ENCODE results near the gene FIGNL2.

The FIGNL2 gene

DNA sequence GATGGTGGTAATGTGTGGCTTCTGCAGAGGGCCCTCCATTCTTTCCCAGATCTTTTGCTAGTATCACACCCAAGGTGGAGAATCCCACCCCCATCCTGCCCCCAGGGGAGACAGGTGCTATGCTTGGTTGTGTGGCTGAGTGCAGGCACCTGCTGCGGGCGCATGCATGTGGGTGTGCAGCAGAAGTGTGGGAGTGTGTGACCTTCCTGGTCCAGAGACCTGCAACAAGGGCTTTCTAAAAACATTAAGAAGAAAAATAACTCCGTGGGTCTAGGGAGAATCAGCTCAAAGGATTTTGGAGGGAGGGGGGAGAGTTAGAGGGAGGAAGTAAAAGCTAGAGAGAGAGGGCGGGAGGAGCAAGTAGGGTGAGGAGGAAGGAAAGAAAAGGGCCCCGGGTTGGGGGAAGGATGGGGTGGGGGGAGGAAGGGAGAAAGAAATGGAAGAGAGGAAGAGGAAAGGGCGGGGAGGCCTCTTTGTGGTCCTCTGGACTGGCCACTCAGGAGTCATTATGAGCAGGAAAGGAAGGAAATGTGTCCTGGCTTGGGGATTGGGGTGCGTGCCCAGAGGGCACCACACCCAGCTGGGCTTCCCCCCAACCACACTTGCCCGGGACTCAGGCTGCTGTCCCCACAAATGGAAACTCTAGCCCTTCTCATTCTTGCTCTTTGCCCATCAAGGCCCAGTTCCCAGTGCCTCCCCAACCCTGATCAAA lies 3.1 kb upstream of the FIGNL2 start:
- no peak for DNase-seq

DNA sequence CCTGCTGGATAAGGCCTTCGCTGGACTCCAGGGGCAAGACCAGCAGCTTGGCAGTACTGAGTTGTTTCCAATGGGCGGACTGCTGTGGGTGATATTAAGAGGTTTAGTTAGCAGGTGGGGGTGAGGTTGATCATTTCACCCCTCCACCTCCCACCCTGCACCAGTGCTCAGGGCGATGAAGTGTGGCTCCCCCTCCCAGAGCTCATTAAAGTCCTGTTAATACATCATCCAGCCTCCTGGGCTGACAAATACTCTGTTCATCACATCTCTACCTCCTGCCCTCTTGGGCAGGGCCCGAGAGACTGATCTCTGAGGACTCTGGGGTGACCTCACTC lies 2.4 kb upstream of the FIGNL2 start:
- no peak for DNase-seq

DNA sequence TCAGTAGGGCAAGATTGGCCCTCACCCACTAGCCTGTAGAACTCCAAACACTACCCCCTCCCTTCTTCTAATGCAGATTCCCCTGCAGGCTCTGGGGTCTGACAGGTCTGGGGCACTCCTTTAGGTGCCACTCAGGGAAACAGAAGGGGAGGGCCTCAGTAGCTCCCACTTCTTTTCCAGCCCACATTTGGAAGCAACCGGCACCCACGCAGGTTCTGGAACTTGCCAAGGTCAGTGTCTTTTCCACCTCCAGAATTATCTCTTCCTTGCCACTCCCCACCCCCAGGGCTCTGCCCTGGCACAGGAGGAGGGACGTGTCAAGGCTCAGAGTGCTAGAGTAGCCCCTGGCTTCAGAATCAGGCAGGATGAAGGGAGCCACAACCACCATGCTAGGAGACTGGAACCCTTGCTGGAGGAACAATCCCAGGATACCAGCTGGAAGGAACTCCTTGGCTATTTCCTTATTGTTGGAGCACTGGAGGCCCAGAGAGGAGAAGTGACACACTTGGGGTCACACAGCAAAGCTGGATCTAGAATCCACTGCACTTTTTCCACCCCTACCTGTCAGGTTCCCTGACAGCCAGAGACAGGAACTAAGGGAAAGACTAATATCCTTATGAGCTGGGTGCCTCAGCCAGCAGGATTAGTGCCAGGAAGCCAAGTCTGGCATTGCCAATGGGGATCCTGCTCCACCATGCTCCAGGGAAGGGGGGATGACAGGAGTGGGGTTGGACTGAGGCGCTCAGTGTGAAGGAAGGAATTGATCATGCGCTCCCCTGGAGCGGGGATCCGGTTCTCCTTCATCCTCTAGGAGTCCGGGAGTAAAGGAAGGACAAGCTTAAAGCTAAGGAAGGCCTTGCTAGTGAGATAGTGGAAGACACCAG lies 1.8 kb upstream of the FIGNL2 start:
- no peak for DNase-seq

DNA sequence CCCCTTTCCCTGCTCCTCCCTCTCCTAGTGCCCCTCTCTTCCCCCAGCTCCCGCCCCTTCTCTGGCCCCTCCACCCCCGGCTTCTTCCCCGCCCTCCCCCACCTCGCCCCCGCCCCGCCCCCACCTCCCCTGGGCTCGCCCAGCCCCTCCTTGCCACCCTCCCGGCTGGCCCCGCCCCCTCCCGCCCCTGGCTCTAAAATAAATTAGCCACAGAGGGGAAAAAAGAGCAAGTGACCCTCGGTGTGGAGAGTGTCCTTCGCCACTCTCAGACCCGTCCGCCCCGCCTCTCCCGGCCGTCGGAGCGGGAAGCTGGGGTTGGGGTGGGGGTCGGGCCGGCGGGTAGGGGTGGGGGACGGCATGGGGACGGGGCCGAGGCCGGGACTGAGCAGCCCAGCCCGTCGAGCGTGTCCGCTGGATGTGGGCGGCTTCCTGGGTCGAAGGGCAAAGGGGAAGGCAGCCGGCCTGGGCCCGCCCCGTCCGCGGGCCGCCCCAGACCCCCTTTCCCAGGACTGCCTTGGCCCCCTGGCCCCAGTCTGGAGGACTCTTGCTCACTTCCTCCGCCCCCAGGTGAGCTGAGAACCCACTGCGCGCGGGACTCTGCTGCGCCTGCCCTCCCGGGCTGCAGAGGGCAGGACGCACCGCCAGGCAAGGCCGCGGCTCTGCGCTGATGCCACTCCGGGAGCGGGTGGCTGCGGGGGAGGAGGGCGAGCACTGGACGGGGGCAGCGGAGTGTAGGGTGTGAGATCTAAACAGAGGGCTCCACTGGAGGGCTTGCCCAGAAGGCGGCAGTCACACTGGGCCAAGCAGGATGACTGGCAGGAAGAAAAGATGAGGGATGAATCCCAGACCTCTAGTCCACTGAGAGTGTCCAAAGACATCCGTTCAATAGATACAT lies 570 bp upstream of the FIGNL2 start:
- no peak for DNase-seq

DNA sequence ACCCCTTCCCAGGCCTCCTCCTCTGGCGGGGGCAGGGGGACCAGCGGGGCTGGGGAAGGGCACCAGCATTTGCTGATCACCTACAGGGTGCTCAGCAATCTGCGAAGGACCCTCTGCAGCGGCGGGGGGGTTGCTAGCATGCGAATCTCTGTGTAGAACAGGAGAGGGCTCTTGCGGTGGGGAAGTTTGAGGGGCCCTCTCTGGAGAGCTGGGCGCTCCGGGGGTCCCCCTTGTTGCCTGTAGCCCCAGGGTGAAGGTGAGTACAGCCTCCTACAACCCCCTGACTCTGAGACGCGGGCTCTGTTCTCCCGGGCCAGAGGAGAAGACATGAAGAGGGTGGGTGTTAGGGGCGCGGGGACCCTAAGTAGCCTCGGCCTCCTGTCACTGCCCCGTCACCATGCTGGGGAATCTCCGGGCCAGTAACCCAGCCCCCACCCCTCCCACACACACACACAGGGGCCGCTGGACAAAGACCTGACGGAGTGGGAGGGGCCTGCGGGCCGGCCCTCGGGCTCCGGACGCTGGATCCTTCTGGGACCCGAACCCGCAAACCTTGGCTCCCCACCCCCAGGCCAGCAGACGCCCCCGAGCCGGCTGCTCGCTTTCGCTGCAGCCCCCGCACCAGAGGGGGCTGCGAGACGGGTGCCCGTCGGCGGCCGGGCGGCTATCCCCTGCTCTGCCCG lies 734 bp downstream of the FIGNL2 start:
- no peak for DNase-seq

DNA sequence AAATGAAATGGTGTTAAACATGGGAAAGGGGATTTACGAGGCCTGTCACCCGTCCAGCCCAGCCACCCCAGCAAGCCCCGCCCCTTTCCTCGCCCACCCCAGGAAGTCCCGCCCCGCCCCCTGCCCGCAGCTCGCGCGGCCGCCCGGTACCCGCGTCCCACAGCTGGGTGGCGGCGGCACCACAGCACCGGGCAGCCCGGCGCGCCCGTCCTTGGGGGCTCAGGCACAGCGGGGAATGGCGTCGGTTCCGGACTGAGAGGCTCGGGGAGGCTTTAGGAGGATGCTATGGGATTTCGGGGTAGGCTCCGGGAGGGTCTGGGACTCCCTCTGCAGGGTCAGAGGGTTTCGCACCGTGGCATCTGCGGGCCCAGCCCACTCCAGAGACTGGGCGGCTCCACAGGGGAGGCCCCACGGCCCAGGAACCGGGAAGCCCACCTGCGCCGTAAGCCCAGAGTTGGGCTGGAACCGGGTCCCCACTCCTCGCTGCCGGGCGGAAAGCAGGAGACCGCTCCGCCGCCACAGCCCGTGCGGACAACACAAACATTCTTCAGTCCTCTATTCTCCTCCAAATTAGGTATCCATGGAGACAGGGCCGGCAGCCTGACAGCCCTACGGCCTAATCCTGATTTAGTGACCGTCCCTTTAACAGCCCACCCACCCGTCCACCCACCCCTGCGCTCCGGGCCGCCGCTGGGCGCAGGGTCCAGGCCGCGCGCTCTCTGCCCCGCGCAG lies 1.4 kb downstream of the FIGNL2 start:
- DNase-seq = no peak

DNA sequence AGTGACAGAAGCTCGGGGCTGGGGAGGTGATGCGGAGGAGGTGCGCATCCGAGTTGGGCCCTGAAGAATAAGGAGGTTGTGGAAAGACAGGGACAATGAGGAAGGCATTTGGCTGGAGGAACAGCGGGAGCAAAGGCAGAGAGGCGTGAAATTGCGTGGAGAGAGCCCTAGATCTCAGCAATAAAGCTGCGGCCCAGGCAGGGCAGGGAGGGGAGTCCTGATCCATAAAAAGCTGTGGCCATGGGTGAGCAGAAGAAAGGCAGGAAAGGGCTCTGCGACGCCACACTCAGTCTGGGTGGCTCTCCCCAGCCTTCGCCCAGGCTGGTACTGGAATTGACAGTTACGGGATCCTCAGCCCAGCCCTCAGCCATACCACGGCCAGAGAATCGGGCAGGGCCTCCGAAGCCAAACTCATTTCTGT lies 2.2 kb downstream of the FIGNL2 start:
- no peak for DNase-seq

DNA sequence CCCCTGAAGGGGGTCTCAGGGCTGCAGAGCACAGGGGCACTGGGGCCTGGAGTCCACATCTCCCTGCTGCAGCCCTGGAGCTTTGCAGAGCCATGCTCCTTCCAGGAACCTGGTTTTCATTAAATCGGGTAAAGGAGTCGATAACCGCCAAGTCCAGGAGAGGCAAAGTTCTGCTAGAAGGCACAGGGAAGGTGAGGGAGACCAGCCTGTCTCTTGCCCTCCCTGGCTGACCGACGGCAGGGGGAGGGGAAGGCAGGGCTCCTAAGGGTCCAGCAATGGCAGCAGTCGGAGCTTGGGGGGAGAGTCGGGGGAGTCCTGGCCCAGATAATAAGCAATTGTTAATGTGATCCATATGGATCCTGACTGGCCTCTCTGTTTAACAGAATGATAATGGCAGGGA lies 3.0 kb downstream of the FIGNL2 start:
- no peak for DNase-seq

DNA sequence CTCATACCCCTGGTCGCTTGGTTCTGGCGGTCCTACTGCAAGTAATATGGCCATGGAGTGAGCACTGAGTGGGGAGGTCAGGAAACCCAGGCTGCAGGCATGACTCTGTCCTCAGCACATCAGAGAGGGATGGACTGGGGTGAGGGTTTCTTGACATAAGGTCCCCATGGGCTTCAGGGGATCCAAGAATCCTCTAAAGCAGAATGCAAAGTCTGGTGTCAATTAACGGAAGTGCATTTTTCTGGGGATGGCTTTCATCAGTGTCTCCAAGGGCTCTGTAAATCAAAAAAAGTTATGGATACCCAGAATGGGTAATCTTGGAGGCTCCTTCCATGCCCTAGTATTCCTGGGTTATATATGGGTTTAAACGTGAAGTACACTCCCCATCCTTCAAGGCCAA lies 3.7 kb downstream of the FIGNL2 start:
- DNase-seq = no peak

DNA sequence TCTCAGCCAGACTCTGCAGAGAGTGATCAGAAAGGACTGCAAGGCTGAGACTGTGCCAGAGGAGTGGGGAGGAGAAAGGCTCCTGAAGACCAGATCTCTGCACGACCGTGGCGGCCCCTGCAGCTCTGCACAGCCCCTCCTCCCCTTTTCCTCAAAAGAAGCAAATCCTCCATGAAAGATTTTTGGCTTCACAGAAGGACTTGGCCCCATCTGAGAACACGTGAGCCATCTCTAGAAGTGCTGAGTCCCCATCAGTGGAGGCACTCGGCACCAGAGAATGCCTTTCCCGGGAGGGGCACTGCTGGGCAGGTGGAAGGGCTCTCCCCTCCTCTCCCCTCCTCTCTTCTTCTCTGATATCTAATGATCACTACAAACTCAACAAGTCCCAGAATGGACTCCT lies 6.8 kb downstream of the FIGNL2 start:
- DNase-seq = no peak

DNA sequence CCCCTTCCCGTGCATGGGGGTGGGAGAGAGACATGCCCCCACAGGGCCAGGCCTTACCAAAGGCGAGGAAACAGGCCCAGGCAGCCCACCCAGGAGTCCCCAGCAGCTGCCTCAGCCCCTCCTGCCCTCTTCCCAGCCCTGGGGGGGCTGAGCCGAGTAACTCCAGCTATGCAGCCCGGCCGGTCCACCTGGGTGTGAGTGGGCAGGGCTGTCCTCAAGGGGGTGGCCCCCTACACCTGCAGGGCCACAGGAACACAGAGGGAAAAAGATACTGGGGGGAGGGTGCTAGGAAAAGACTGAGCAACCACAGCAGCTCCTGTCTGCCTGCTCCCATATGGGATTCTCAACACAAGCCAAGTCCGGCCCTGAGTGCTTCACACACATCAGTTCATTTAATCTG lies 7.6 kb downstream of the FIGNL2 start:
- DNase-seq = no peak

DNA sequence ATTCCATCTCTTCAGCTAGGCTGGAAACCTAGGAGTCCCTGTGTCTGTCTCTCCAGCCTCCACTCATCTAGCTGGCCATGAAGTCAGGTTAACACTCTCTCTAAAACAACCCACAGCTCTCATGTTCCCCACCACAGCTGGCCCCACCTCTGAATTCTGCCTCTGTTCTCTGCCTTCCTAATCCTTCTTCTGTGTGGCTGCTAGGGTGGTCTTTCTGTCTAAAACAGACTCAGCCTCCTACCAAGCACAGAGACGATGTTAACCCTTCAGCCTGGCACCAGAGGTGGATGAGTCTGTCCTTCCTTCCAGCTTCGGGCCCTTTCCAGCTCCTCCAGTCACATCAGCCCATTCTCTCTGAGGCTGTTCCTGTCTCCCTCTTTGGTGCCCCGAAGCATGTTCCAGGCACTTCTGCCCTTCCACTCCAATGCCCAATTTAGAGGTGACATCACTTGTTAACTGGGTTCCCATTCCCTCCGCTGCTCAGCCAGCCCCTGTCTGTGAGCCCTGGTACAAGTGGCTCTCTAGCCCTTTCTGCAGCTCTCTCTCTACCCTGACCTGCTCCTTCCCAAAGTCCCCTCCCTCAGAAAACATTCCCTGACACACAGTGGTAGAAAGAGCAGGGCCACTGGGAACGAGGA lies 9.1 kb downstream of the FIGNL2 start:
- DNase-seq = no peak

DNA sequence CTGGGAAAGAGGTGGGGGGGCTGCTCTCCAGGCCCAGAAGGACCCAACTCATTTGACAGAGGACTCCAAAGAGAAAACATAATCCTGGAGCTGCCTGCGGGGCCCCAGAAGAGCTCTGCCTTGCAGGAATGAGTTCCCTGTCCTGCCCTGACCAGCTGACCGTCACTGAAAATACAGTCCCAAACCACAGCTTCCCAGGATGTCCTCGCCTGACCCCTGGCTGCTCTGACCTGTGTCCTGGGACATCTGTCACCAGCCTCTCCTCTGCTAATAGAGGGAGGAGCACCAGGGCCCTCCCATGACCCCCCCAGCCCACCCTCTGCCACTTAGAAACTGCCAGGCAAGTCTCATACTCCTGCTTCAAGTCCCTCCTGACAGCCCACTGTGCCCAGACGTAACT lies 9.8 kb downstream of the FIGNL2 start:
- no peak for DNase-seq

DNA sequence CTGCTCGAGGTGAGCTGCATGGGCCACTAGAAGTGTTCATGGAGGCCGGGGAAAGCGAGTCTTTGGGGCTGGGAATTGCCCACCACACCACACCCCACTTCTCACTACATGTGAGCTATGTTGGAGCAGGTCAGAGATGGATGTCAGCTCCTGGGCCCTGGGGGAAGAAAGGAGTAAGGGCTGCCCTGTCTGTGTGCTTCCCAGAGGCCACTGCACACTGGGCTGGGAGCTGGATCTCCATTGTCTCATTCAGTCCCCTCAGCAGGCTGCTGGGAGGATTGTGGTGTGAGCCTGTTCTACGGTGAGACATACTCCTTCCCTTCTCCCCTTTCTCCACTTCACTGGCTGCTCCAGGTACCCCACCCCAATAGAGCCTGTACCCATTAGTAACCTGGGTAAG lies 10.5 kb downstream of the FIGNL2 start:
- DNase-seq = no peak

DNA sequence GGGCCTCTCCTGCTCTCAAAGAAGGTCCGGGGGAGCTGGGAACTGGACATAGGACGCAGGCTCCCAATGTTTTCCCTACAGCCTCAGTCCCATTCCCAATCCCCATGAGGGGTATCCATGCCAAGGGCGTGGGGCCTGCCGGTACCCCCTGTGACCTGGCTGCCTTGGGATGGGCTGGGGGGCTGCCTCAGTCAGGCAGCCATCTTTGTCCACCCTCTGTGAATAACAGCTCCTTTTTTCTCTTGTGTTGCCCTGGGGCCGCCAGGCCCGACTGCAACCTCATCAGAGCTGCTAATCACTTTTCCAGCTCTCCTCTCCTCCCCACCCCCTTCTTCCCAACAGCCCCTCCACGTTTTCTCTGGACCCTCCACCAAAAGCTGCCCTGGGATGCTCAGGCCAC lies 11.2 kb downstream of the FIGNL2 start:
- DNase-seq = no peak

DNA sequence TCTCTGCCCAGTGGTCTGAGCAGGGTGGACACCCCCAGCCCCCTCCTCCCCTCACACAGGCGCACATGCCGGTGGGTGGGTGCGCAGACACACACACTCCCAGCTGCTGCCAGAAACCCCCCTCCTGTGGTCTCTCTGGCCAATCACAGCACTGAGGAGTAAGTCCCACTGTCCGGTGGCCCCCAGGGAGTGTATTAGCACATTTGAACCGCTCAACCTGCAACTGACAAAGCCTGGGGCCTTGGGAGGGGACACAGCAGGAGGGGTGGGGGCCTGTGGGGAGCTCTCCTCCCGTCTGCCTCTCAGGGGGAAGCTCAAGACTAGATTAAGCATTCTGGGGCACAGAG lies 11.7 kb downstream of the FIGNL2 start:
- DNase-seq = no peak

DNA sequence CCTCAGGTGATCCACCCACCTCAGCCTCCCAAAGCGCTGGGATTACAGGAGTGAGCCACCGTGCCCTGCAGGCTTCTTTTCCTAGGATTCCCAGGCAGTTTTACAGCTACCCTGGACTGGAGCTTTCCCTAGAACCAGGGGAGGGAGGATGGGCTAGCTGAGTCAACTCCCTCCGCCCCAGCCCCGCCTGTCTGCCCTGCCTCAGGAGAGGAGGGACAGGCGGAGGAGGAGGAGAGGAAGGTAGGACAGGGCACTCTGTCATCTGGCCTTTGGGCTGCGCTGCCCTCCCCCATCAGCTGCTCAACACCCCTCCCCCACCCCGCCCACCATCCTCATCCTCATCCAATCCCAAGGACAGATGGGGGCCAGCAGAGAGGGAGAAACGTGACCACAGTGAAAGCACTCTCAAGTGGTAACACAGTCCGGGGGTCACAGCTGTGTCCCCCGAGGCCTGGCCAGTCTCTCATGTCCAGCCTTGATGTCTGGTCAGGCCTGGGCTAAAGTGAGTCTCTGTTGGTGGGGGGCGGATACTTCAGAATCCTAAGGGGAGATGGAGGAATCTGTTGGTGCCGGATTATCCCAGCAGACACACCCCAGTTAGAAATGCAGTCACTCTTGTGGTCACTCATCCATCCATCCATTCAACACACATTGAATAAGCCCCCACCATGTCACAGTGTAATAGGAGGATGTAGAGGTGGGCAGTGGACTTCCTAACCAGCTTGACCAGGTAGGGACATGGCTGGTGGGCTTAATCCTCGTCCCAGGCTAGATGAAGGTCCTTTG lies 12.3 kb downstream of the FIGNL2 start:
- DNase-seq = no peak

DNA sequence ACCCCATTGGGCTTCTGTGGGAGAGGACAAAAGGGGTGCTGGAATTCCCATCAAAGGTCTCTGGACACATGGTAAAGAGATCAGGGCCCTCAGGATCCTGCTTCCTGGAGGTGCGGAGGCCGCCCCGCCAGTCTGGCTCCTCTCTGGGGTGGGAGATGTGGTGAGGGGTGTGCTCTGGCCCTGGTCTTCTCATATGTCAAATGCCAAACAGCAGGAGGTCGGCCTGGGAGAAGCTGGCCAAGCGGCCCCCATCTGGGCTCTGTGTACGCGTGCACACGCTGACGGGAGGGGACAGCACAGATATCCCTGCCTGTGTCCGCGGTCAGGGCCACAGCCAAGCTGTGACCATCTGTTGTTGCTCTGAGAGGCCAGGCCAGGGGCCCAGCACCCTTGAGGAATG lies 14.1 kb downstream of the FIGNL2 start:
- DNase-seq = no peak

DNA sequence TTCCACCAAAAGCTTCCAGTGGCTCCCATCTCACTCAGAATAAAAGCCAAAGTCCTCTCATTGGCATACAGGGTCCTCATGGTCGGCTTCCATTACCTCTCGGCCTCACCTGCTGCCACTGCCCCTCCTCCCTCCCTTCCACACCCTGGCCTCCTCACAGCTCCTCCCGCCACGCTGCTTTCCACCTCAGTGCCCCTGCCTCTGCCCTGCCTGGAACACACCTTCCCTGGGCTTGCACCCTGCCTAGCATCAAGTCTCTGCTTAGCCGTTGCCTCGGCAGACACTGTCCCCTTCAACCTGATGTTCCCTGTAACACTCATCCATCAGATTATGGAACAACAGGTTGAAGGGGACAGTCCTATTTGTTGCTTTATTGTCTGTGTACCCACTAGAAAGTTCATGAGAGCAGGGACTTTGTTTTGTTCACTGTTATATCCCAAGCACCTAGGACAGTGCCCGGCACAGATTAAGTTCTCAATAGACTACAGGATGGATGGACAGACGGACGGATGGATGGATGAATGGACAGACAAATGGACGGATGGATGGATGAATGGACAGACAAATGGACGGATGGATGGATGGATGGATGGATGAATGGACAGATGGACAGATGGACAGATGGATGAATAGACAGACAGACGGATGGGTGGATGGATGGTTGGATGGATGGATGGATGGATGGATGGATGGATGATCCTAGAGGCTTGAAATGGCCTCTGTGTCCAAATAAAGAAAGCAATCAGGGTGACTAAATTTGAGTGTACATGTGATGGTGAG lies 14.9 kb downstream of the FIGNL2 start:
- no peak for DNase-seq

Data from NCI-H2029 treated with DMSO at 0.1 percent for 48 hours (cell line).